Measurements from ENCODE around the gene HM13. TPM values are rescaled to one million over a fixed set of nuclear protein-coding genes. Genes with fewer than 3 reads are reported as not detected.
"Not testable (repeated sequence)": the region's sequence is repeated elsewhere in the genome, so short reads cannot be mapped to it uniquely, and the experiment has no call there.

Gene HM13
- total RNA-seq, 1 experiment from 2014 or later = 183 TPM

- H3K4me3 ChIP-seq (replicated peaks in 1 of 2; ENCODE audit: low read depth in 1 of 2, low read length in 2 of 2); H3K9me2 ChIP-seq (ENCODE audit: insufficient read depth); H4K20me1 ChIP-seq (ENCODE audit: insufficient read depth); DNase-seq (ENCODE audit: low read depth, low spot score); H2AFZ ChIP-seq (ENCODE audit: low read depth, low read length, poor library complexity, severe bottlenecking); BruUV-seq (replicated peaks); H3K27ac ChIP-seq (ENCODE audit: low read depth, low read length); H3K9me3 ChIP-seq (ENCODE audit: control insufficient read depth in 1 of 2, insufficient read depth in 1 of 2, low read depth in 1 of 2, low read length in 2 of 2); H3K4me2 ChIP-seq (ENCODE audit: low read length); ATAC-seq; H3K27me3 ChIP-seq (ENCODE audit: insufficient read depth, low read length); H3K9ac ChIP-seq (ENCODE audit: low read length); intact Hi-C loops (cut with micrococcal nuclease): not testable (repeated sequence)
- ChIA-PET CTCF (interaction anchor here (1.5 kb wide), 1 partner anchor 36 kb away, joined by 3 read pairs; no protein-coding TSS in a partner anchor), POLR2A (interaction anchor here (0.6 to 1.2 kb wide), 3 partner anchors 15 to 36 kb away, joined by 3 to 5 read pairs (median 3); no protein-coding TSS in a partner anchor), RAD21 (ENCODE audit: low non-redundant PET in 1 of 2, low total read pairs in 2 of 2, uncharacterized antibody in 2 of 2, unreplicated experiment in 2 of 2) (interaction anchor here in 1 of 2 experiments (0.7 kb wide), 1 partner anchor 47 kb away, joined by 3 read pairs; no protein-coding TSS in a partner anchor)
- Histone ChIP-seq H3K36me3 (ENCODE audit: control insufficient read depth in 1 of 2, insufficient read depth in 2 of 2, low read length in 2 of 2) (peaks cover 25 to 29% of the 10 kb centered on the region in 2 experiments; a peak in 3 of 4 replicates), H3K4me1 (ENCODE audit: control insufficient read depth in 1 of 2, insufficient read depth in 2 of 2, low read length in 2 of 2) (peaks cover 7 to 14% of the 10 kb centered on the region in 2 experiments), H3K79me2 (ENCODE audit: insufficient read depth, low read length) (peaks cover 100% of the 10 kb centered on the region)
Observed at GRCh38 chr20:31521267-31521666, 7.0 kb downstream of the HM13 start.

- Histone ChIP-seq H3K9me2 (ENCODE audit: insufficient read depth) (no peaks in the 10 kb centered on the region), H3K36me3 (ENCODE audit: control insufficient read depth in 1 of 2, insufficient read depth in 2 of 2, low read length in 2 of 2) (peaks cover 29 to 34% of the 10 kb centered on the region in 2 experiments), H3K79me2 (ENCODE audit: insufficient read depth, low read length) (peaks cover 100% of the 10 kb centered on the region), H3K4me1 (ENCODE audit: control insufficient read depth in 1 of 2, insufficient read depth in 2 of 2, low read length in 2 of 2) (no peaks in the 10 kb centered on the region), H4K20me1 (ENCODE audit: insufficient read depth) (peaks cover 8% of the 10 kb centered on the region; the same call in 1 of the 2 replicates), H3K27me3 (ENCODE audit: insufficient read depth, low read length) (no peaks in the 10 kb centered on the region), H2AFZ (ENCODE audit: low read depth, low read length, poor library complexity, severe bottlenecking) (no peak overlapping the region), H3K9ac (ENCODE audit: low read length) (no peak overlapping the region), H3K9me3 (ENCODE audit: control insufficient read depth in 1 of 2, insufficient read depth in 1 of 2, low read depth in 1 of 2, low read length in 2 of 2) (no peaks in the 10 kb centered on the region), H3K4me2 (ENCODE audit: low read length) (no peak overlapping the region), H3K4me3 (replicated peaks in 1 of 2; ENCODE audit: low read depth in 1 of 2, low read length in 2 of 2) (no peak overlapping the region), H3K27ac (ENCODE audit: low read depth, low read length) (no peak overlapping the region)
- POLR2A ChIA-PET = no interaction called here
- DNase-seq (ENCODE audit: low read depth, low spot score) (no peak), ATAC-seq (no peak)
- intact Hi-C loops (cut with micrococcal nuclease) = no loop called here
- no peak for TF ChIP-seq CTCF (IDR thresholded peaks at IDR 0.05 in 2 of 3, conservative IDR thresholded peaks at IDR 0.05 in 1 of 3; ENCODE audit: borderline replicate concordance in 1 of 3, insufficient read depth in 1 of 3, low read depth in 2 of 3, low read length in 2 of 3)
- no peak for TF ChIP-seq REST (IDR thresholded peaks at IDR 0.05; ENCODE audit: low read depth)
- TF ChIP-seq ELF1 (IDR thresholded peaks at IDR 0.05; ENCODE audit: borderline replicate concordance, low read depth) = no peak
- no peak for TF ChIP-seq YY1 (IDR thresholded peaks at IDR 0.05; ENCODE audit: extremely low read depth, insufficient replicate concordance, low read depth, low read length)
- TF ChIP-seq ZNF274 (IDR thresholded peaks at IDR 0.05; ENCODE audit: low read depth, low read length) = no peak
- no peak for TF ChIP-seq SP1 (IDR thresholded peaks at IDR 0.05; ENCODE audit: low read depth)
- TF ChIP-seq MAX (IDR thresholded peaks at IDR 0.05) = no peak
- no peak for TF ChIP-seq EZH2phosphoT487 (IDR thresholded peaks at IDR 0.05; ENCODE audit: borderline replicate concordance)
- TF ChIP-seq EZH2 (IDR thresholded peaks at IDR 0.05) = no peak
- TF ChIP-seq RAD21 (IDR thresholded peaks at IDR 0.05; ENCODE audit: low read depth) = no peak
- no peak for TF ChIP-seq SIN3A (IDR thresholded peaks at IDR 0.05; ENCODE audit: low read depth)
- no peak for TF ChIP-seq ATF3 (IDR thresholded peaks at IDR 0.05)
- no peak for TF ChIP-seq POLR2AphosphoS5 (IDR thresholded peaks at IDR 0.05; ENCODE audit: low read depth, low read length)
- no TSS peak for BruUV-seq (replicated peaks)
- RAD21 ChIA-PET (ENCODE audit: low non-redundant PET in 1 of 2, low total read pairs in 2 of 2, uncharacterized antibody in 2 of 2, unreplicated experiment in 2 of 2) = no interaction called here
- CTCF ChIA-PET = no interaction called here
Observed at GRCh38 chr20:31522731-31523130, 8.5 kb downstream of the HM13 start.

All from HCT116 (cell line).